IgD-negative memory B cell (primary cell): ENCODE results near the gene GRK6. TPM values are rescaled to one million over a fixed set of nuclear protein-coding genes. Genes with fewer than 3 reads are reported as not detected.
A peak's percentile ranks its signal among the peaks of the same experiment; 100 is the strongest.
"Not testable (repeated sequence)": the region's sequence is repeated elsewhere in the genome, so short reads cannot be mapped to it uniquely, and the experiment has no call there.

Source experiments
- H3K27ac Mint-ChIP-seq, 3 donors: one replicate each; pipeline ENCODE4 v1.8.0; 2020 to 2022; ENCODE audit warnings: mild to moderate bottlenecking in 3 of 3, mixed read lengths in 3 of 3, moderate library complexity in 1 of 3
- H3K27me3 Mint-ChIP-seq: one replicate; pipeline ENCODE4 v1.8.0; 2021; ENCODE audit warnings: mixed read lengths
- H3K36me3 Mint-ChIP-seq: one replicate; pipeline ENCODE4 v1.8.0; 2020; ENCODE audit warnings: mild to moderate bottlenecking, mixed read lengths
- H3K4me1 Mint-ChIP-seq, 3 donors: one replicate each; pipeline ENCODE4 v1.8.0; 2020 to 2022; ENCODE audit warnings: mixed read lengths in 3 of 3, mild to moderate bottlenecking in 1 of 3
- H3K4me3 Mint-ChIP-seq, 4 donors: one replicate each; pipeline ENCODE4 v1.8.0; 2020 to 2022; ENCODE audit warnings: mild to moderate bottlenecking in 4 of 4, mixed read lengths in 4 of 4, moderate library complexity in 3 of 4
- H3K9me3 Mint-ChIP-seq, 3 donors: one replicate each; pipeline ENCODE4 v1.8.0; 2020 to 2021; ENCODE audit warnings: mixed read lengths in 3 of 3, mild to moderate bottlenecking in 1 of 3
- polyA plus RNA-seq: library from polyadenylated mRNA; unstranded; fragments of 300-500 nt; fragmentation: Illumina TruSeq; gene quantifications from one replicate; pipeline ENCODE4 v1.2.3, GENCODE V29; 2021

The GRK6 gene
- polyA plus RNA-seq, 1 donor from 2014 or later: 107 TPM

- no peaks in the 10 kb centered on the region for H3K36me3 Mint-ChIP-seq
- H3K4me3 Mint-ChIP-seq: peak overlapping the region in 3 of 4 donors; percentile 47 to 84 (median 66)
- H3K27ac Mint-ChIP-seq: peak overlapping the region in 1 of 3 donors; percentile 87
Measured at GRCh38 chr5:177405312-177405711, 21.2 kb upstream of the GRK6 start.

DNA sequence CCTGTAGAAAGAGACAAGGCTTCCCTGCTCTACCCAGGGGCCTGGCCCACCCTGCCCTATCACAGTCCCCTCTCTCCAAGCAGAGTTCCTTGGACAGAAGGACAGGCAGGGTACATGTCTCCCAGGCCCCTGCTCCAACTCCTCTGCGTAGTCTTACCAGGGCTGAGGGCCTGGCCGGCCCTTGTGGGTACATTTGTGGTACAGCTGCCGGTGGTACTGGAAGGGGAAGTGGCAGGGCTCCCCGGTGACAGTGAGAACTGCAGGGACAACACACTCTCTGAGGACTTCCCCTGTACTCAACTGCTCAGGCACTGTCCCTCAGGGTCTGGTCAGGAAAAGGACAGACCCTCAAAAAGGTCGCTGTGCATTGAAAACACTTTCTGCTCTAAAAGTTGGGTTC is 20.7 kb upstream of the GRK6 start:
- H3K27ac Mint-ChIP-seq: peak overlapping the region; percentile 75 to 87 (median 76)

More at GRCh38 chr5:177405312-177405711, 21.2 kb upstream of the GRK6 start:
- Mint-ChIP-seq H3K4me1 (peaks cover 10 to 25% (median 21%) of the 10 kb centered on the region in 3 donors), H3K9me3 (no peaks in the 10 kb centered on the region), H3K27me3 (peaks cover 19% of the 10 kb centered on the region)

GRCh38 chr5:177409043-177409801 is 17.3 kb upstream of the GRK6 start, which contains the start of gene F12:
F12 (minus strand) TSS chr5:177409564; CDS start chr5:177409527, 37 bp downstream.
- Mint-ChIP-seq H3K4me3 (no peak within 1 kb of the TSS), H3K36me3 (no peaks in the 10 kb centered on the region), H3K4me1 (peaks cover 16 to 25% (median 21%) of the 10 kb centered on the region in 3 donors), H3K27me3 (peaks cover 4% of the 10 kb centered on the region), H3K27ac (peak within 1 kb of the TSS in 2 of 3 donors; percentile 39 to 64), H3K9me3 (no peaks in the 10 kb centered on the region)

More for the DNA sequence above, 20.7 kb upstream of the GRK6 start:
- Mint-ChIP-seq H3K4me1 (peaks cover 10 to 25% (median 21%) of the 10 kb centered on the region in 3 donors), H3K4me3 (peak overlapping the region; percentile 41 to 84 (median 73)), H3K27me3 (peaks cover 19% of the 10 kb centered on the region), H3K9me3 (no peaks in the 10 kb centered on the region), H3K36me3 (no peaks in the 10 kb centered on the region)

DNA sequence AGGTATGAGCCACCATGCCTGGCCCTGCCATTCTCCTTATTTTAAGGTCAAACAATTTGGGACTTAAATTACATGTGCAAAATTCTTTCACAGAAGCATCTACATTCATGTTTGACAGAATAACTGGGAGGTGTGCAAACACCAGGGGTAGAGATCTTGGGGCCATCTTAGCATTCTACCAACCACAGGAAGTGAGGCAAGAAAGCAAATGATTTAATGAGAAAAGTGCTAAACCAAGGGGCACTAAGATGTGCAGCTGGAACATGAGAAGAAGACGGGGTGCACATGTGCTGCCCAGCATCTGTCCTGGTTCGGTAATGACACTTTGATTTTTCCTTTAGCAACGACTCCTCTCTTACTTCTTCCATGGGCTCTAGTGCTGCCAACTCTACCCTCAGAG is 15.9 kb upstream of the GRK6 start:
- Mint-ChIP-seq H3K4me3 (no peak overlapping the region), H3K36me3 (no peaks in the 10 kb centered on the region), H3K9me3 (no peaks in the 10 kb centered on the region), H3K27me3 (peaks cover 4% of the 10 kb centered on the region), H3K4me1 (peaks cover 14 to 18% (median 16%) of the 10 kb centered on the region in 3 donors), H3K27ac (peak overlapping the region in 1 of 3 donors; percentile 64)

- Mint-ChIP-seq H3K27ac (peak overlapping the region; percentile 36 to 85 (median 73)), H3K36me3 (no peaks in the 10 kb centered on the region), H3K9me3 (no peaks in the 10 kb centered on the region), H3K27me3 (peaks cover 4% of the 10 kb centered on the region), H3K4me1 (peaks cover 6 to 12% (median 11%) of the 10 kb centered on the region in 3 donors), H3K4me3 (peak overlapping the region in 2 of 4 donors; percentile 14 to 56)
Measured at GRCh38 chr5:177412603-177413233, 13.8 kb upstream of the GRK6 start.

GRCh38 chr5:177414481-177414880 is 12.0 kb upstream of the GRK6 start:
- H3K27ac Mint-ChIP-seq: peak overlapping the region in 1 of 3 donors; percentile 74
- H3K4me1 Mint-ChIP-seq: peaks cover 6 to 12% (median 11%) of the 10 kb centered on the region in 3 donors
- peaks cover under 1% of the 10 kb centered on the region for H3K27me3 Mint-ChIP-seq
- H3K36me3 Mint-ChIP-seq: no peaks in the 10 kb centered on the region
- H3K4me3 Mint-ChIP-seq: no peak overlapping the region
- H3K9me3 Mint-ChIP-seq: no peaks in the 10 kb centered on the region

DNA sequence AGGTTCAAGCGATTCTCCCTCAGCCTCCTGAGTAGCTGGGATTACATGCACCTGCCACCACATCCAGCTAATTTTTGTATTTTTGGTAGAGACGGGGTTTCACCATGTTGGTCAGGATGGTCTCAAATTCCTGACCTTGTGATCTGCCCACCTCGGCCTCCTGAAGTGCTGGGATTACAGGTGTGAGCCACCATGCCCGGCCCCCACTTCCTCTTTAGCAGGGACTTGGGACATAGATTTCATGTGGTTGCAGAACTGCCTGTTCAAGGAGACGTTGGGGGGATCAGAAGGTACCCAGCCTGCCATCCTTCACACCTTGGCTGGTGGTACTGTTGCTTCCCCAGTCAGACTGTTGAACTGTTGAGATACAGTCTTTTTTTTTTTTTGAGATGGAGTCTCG is 9.4 kb upstream of the GRK6 start:
- Mint-ChIP-seq H3K4me1 (peaks cover 6 to 12% (median 11%) of the 10 kb centered on the region in 3 donors), H3K4me3 (peak overlapping the region in 1 of 4 donors; percentile 9)
- not testable (repeated sequence) for H3K36me3 Mint-ChIP-seq, H3K27ac Mint-ChIP-seq, H3K27me3 Mint-ChIP-seq, H3K9me3 Mint-ChIP-seq

DNA sequence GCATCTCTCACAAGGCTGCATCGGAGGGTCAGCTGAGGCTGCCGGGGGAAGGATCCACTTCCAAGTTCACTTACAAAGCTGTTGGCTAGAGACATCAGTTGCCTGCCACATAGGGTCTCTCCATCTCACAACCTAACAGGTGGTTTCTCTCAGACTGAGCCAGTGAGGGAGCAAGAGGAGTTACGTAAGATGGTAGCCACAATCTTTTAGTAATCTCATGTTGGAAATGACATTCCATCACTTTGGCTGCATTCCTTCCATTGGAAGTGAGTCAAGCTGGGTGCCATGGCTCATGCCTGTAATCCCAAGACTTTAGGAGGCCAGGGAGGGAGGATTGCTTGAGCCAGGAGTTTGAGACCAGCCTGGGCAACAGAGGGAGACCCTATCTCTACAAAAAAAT is 7.4 kb upstream of the GRK6 start:
- Mint-ChIP-seq H3K27me3 (no peaks in the 10 kb centered on the region), H3K9me3 (no peaks in the 10 kb centered on the region), H3K27ac (peak overlapping the region in 1 of 3 donors; percentile 19), H3K4me3 (no peak overlapping the region), H3K36me3 (no peaks in the 10 kb centered on the region), H3K4me1 (peaks cover 0 to 4% (median 3%) of the 10 kb centered on the region in 3 donors)

DNA sequence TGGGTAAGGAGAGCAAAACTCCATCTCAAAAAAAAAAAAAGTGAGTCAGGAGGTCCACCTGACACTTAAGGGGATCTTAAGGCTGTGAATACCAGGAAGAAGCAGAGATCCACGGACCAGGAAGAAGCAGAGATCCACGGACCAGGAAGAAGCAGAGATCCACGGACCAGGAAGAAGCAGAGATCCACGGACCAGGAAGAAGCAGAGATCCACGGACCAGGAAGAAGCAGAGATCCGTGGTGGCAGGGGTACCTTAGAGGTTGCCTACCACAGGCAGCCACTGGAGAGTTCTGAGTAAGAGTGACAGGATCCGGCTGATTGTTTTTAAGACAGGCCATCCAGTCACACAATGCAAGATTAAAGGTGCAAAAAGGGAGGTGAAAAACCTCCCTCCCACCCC is 6.0 kb upstream of the GRK6 start:
- not testable (repeated sequence) for H3K27me3 Mint-ChIP-seq, H3K9me3 Mint-ChIP-seq, H3K27ac Mint-ChIP-seq, H3K4me1 Mint-ChIP-seq, H3K36me3 Mint-ChIP-seq
- peak overlapping the region in 1 of 4 donors; percentile 55 for H3K4me3 Mint-ChIP-seq

- H3K27me3 Mint-ChIP-seq: no peaks in the 10 kb centered on the region
- peaks cover 8 to 12% (median 9%) of the 10 kb centered on the region in 3 donors for H3K4me1 Mint-ChIP-seq
- H3K36me3 Mint-ChIP-seq: no peaks in the 10 kb centered on the region
- no peaks in the 10 kb centered on the region for H3K9me3 Mint-ChIP-seq
- peak overlapping the region in 1 of 3 donors; percentile 20 for H3K27ac Mint-ChIP-seq
- no peak overlapping the region for H3K4me3 Mint-ChIP-seq
Measured at GRCh38 chr5:177421062-177421798, 5.2 kb upstream of the GRK6 start.

- Mint-ChIP-seq H3K27me3 (no peaks in the 10 kb centered on the region), H3K36me3 (no peaks in the 10 kb centered on the region), H3K4me1 (peaks cover 8 to 14% (median 10%) of the 10 kb centered on the region in 3 donors), H3K4me3 (no peak overlapping the region), H3K27ac (no peak overlapping the region), H3K9me3 (no peaks in the 10 kb centered on the region)
Measured at GRCh38 chr5:177423671-177424070, 2.8 kb upstream of the GRK6 start.

DNA sequence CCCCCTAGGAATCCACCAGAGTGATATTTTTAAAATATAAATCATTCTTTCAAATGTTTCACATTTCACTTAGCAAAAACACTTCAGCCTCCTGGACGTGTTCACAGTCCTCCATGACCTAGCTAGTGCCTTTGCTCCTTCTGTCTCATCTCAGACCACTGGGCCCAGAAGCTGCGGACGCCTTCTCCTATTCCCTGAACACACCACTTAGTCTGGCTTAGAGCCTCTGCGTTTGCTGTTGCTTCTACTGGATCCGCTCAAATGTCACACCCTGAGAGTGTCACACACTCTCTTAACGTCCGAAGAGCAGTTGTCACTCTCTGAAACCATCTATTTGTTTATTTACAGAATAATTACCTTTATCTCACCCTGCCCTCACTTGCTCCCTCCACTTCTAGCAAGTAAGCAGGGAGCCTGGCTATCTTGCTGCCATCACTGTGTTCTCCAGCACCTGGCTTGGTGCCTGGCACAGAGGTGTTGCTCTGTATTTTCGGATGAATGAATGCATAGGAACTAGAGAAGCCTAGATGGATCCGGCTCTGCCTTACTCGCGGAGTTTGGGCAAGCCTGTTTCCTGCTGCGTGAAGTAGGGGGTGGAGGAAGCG is 1.2 kb upstream of the GRK6 start:
- Mint-ChIP-seq H3K27ac (peak overlapping the region; percentile 94 to 99 (median 95)), H3K4me1 (peaks cover 19 to 30% (median 21%) of the 10 kb centered on the region in 3 donors), H3K4me3 (peak overlapping the region; percentile 88 to 96 (median 92)), H3K27me3 (no peaks in the 10 kb centered on the region), H3K9me3 (no peaks in the 10 kb centered on the region), H3K36me3 (peaks cover 5% of the 10 kb centered on the region)

GRCh38 chr5:177425801-177426565 is 493 bp upstream of the GRK6 start:
- Mint-ChIP-seq H3K36me3 (peaks cover 5% of the 10 kb centered on the region), H3K27ac (peak overlapping the region; percentile 94 to 99 (median 95)), H3K4me3 (peak overlapping the region; percentile 88 to 96 (median 92)), H3K9me3 (no peaks in the 10 kb centered on the region), H3K27me3 (no peaks in the 10 kb centered on the region), H3K4me1 (peaks cover 23 to 36% (median 26%) of the 10 kb centered on the region in 3 donors)
